Ishikawa (cell line): Measurements from ENCODE around the gene SLC35A2.

Source experiments
- CREB1 ChIP-seq: IDR thresholded peaks from 2 replicates; pipeline ENCODE4 v1.6.1; 2012; ENCODE audit warnings: low read depth
- EGR1 ChIP-seq: IDR thresholded peaks from 2 replicates; pipeline ENCODE4 v1.6.1; 2012
- EP300 ChIP-seq: IDR thresholded peaks from 2 replicates; pipeline ENCODE4 v1.6.1; 2012; ENCODE audit warnings: borderline replicate concordance
- TAF1 ChIP-seq: IDR thresholded peaks from 2 replicates; pipeline ENCODE4 v1.6.1; 2012; ENCODE audit warnings: low read depth, mild to moderate bottlenecking
- TCF12 ChIP-seq: IDR thresholded peaks from 2 replicates; pipeline ENCODE4 v1.6.1; 2012; ENCODE audit warnings: low read depth
- TEAD4 ChIP-seq: IDR thresholded peaks from 2 replicates; pipeline ENCODE4 v1.6.1; 2012
- YY1 ChIP-seq: IDR thresholded peaks from 2 replicates; pipeline ENCODE4 v1.6.1; 2012; ENCODE audit warnings: low read depth
- ZBTB7A ChIP-seq: IDR thresholded peaks from 2 replicates; pipeline ENCODE4 v1.6.1; 2012; ENCODE audit warnings: low read depth
- TF ChIP-seq, protein P1 (sequence below): IDR thresholded peaks from 2 replicates; pipeline ENCODE4 v1.6.1; 2012; ENCODE audit warnings: low read depth, mild to moderate bottlenecking
- TF ChIP-seq, protein P2 (sequence below): IDR thresholded peaks from 2 replicates; pipeline ENCODE4 v1.6.1; 2012

DNA sequence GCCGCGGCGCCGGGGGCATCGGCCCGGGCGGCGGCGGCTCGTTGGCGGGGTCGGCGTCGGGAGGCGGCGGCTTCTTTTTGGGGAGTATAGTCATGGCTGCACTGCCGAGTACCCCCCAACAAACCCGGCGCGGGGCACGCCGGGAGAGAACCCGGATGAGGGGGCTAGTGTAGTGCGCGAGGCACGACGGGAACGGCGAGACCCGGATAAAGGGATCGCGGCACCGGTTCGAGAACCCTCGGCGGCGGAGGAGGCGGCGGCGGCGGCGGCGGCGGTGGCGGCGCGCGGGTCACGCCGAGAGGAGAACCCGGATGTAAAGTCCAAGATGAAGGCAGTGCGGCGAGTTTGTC, 46.0 kb upstream of the SLC35A2 start, which contains the start of gene OTUD5:
- TF ChIP-seq EP300 (no peak), YY1 (peak; percentile 48; the same call in 1 of the 2 replicates), TCF12 (no peak), TAF1 (no peak), EGR1 (no peak), ZBTB7A (no peak), CREB1 (no peak), TEAD4 (no peak)
- TF ChIP-seq, protein P1, sequence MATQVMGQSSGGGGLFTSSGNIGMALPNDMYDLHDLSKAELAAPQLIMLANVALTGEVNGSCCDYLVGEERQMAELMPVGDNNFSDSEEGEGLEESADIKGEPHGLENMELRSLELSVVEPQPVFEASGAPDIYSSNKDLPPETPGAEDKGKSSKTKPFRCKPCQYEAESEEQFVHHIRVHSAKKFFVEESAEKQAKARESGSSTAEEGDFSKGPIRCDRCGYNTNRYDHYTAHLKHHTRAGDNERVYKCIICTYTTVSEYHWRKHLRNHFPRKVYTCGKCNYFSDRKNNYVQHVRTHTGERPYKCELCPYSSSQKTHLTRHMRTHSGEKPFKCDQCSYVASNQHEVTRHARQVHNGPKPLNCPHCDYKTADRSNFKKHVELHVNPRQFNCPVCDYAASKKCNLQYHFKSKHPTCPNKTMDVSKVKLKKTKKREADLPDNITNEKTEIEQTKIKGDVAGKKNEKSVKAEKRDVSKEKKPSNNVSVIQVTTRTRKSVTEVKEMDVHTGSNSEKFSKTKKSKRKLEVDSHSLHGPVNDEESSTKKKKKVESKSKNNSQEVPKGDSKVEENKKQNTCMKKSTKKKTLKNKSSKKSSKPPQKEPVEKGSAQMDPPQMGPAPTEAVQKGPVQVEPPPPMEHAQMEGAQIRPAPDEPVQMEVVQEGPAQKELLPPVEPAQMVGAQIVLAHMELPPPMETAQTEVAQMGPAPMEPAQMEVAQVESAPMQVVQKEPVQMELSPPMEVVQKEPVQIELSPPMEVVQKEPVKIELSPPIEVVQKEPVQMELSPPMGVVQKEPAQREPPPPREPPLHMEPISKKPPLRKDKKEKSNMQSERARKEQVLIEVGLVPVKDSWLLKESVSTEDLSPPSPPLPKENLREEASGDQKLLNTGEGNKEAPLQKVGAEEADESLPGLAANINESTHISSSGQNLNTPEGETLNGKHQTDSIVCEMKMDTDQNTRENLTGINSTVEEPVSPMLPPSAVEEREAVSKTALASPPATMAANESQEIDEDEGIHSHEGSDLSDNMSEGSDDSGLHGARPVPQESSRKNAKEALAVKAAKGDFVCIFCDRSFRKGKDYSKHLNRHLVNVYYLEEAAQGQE = no peak
- TF ChIP-seq, protein P2, sequence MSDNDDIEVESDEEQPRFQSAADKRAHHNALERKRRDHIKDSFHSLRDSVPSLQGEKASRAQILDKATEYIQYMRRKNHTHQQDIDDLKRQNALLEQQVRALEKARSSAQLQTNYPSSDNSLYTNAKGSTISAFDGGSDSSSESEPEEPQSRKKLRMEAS = no peak
